Osteocyte (in vitro differentiated cells): ENCODE measurements around the gene OR4N2. TPM values are rescaled to one million over a fixed set of nuclear protein-coding genes. Genes with fewer than 3 reads are reported as not detected.
"Not testable (repeated sequence)": the region's sequence is repeated elsewhere in the genome, so short reads cannot be mapped to it uniquely, and the experiment has no call there.

Source experiments
- DNase-seq: peaks from one replicate; pipeline ENCODE4 v3.0.0; 2021; ENCODE audit warnings: mixed read lengths; ENCODE audit not compliant: unreplicated experiment; ENCODE audit errors: extremely low spot score
- H3K27ac Mint-ChIP-seq: one replicate; pipeline ENCODE4 v1.8.0; 2021; ENCODE audit warnings: mild to moderate bottlenecking, mixed read lengths; ENCODE audit not compliant: unreplicated experiment
- H3K27me3 Mint-ChIP-seq: one replicate; pipeline ENCODE4 v1.8.0; 2021; ENCODE audit warnings: mixed read lengths; ENCODE audit not compliant: unreplicated experiment
- H3K36me3 Mint-ChIP-seq: one replicate; pipeline ENCODE4 v1.8.0; 2021; ENCODE audit warnings: mixed read lengths; ENCODE audit not compliant: unreplicated experiment
- H3K4me1 Mint-ChIP-seq: one replicate; pipeline ENCODE4 v1.8.0; 2021; ENCODE audit warnings: mixed read lengths; ENCODE audit not compliant: unreplicated experiment
- H3K4me3 Mint-ChIP-seq: one replicate; pipeline ENCODE4 v1.8.0; 2021; ENCODE audit warnings: mild to moderate bottlenecking, moderate library complexity, mixed read lengths; ENCODE audit not compliant: unreplicated experiment
- H3K9me3 Mint-ChIP-seq: one replicate; pipeline ENCODE4 v1.8.0; 2021; ENCODE audit warnings: mixed read lengths; ENCODE audit not compliant: unreplicated experiment
- CTCF ChIP-seq: fragments of 200-600 bp; sonication (generic); IDR thresholded peaks from 2 replicates; pipeline ENCODE4 v1.5.0; 2021; ENCODE audit warnings: antibody characterized with exemption, mild to moderate bottlenecking, moderate library complexity
- total RNA-seq: library from RNA; stranded (reverse); gene quantifications from 2 replicates; pipeline ENCODE4 v1.2.1, GENCODE V29; 2021

OR4N2 gene
- total RNA-seq, 1 donor from 2014 or later = not detected

- not testable (repeated sequence) for H3K9me3 Mint-ChIP-seq, H3K27ac Mint-ChIP-seq, DNase-seq, H3K27me3 Mint-ChIP-seq, H3K4me1 Mint-ChIP-seq, H3K36me3 Mint-ChIP-seq, H3K4me3 Mint-ChIP-seq
Measured at GRCh38 chr14:19788150-19788549, 15.4 kb upstream of the OR4N2 start.

GRCh38 chr14:19796520-19797108, 7.0 kb upstream of the OR4N2 start:
- H3K27me3 Mint-ChIP-seq, H3K4me1 Mint-ChIP-seq, H3K4me3 Mint-ChIP-seq, H3K27ac Mint-ChIP-seq, DNase-seq, H3K36me3 Mint-ChIP-seq: not testable (repeated sequence)
- peaks cover 11% of the 10 kb centered on the region for H3K9me3 Mint-ChIP-seq

GRCh38 chr14:19799880-19800279, 3.7 kb upstream of the OR4N2 start:
- Mint-ChIP-seq H3K27me3 (no peaks in the 10 kb centered on the region), H3K36me3 (no peaks in the 10 kb centered on the region), H3K4me1 (no peaks in the 10 kb centered on the region), H3K4me3 (no peak overlapping the region), H3K27ac (no peak overlapping the region), H3K9me3 (peaks cover 18% of the 10 kb centered on the region)
- no peak for TF ChIP-seq CTCF
- no peak for DNase-seq

- no peak for TF ChIP-seq CTCF
- no peaks in the 10 kb centered on the region for H3K4me1 Mint-ChIP-seq
- peaks cover 18% of the 10 kb centered on the region for H3K9me3 Mint-ChIP-seq
- H3K36me3 Mint-ChIP-seq = no peaks in the 10 kb centered on the region
- no peak overlapping the region for H3K27ac Mint-ChIP-seq
- H3K4me3 Mint-ChIP-seq = no peak overlapping the region
- DNase-seq = no peak
- H3K27me3 Mint-ChIP-seq = no peaks in the 10 kb centered on the region
Measured at GRCh38 chr14:19800282-19801117, 3.1 kb upstream of the OR4N2 start.

- Mint-ChIP-seq H3K27me3 (no peaks in the 10 kb centered on the region), H3K4me3 (no peak overlapping the region), H3K4me1 (no peaks in the 10 kb centered on the region), H3K9me3 (peaks cover 18% of the 10 kb centered on the region), H3K27ac (no peak overlapping the region), H3K36me3 (no peaks in the 10 kb centered on the region)
- no peak for TF ChIP-seq CTCF
- DNase-seq = no peak
Measured at GRCh38 chr14:19801118-19801464, 2.5 kb upstream of the OR4N2 start.

GRCh38 chr14:19813171-19813920, 9.8 kb downstream of the OR4N2 start:
- not testable (repeated sequence) for H3K27ac Mint-ChIP-seq, H3K4me3 Mint-ChIP-seq, H3K4me1 Mint-ChIP-seq, H3K27me3 Mint-ChIP-seq, DNase-seq, H3K36me3 Mint-ChIP-seq
- peaks cover 36% of the 10 kb centered on the region for H3K9me3 Mint-ChIP-seq

- H3K4me3 Mint-ChIP-seq, DNase-seq, H3K27me3 Mint-ChIP-seq, H3K4me1 Mint-ChIP-seq, H3K36me3 Mint-ChIP-seq, H3K27ac Mint-ChIP-seq: not testable (repeated sequence)
- peaks cover 18% of the 10 kb centered on the region for H3K9me3 Mint-ChIP-seq
Measured at GRCh38 chr14:19819879-19820278, 16.3 kb downstream of the OR4N2 start.

- H3K4me3 Mint-ChIP-seq, H3K36me3 Mint-ChIP-seq, DNase-seq, H3K27me3 Mint-ChIP-seq, H3K27ac Mint-ChIP-seq, H3K4me1 Mint-ChIP-seq: not testable (repeated sequence)
- peaks cover 18% of the 10 kb centered on the region for H3K9me3 Mint-ChIP-seq
Measured at GRCh38 chr14:19821016-19821415, 17.4 kb downstream of the OR4N2 start.
